HG03108 (cell line): Measurements from ENCODE around the gene STPG4.
"Not testable (repeated sequence)": the region's sequence is repeated elsewhere in the genome, so short reads cannot be mapped to it uniquely, and the experiment has no call there.

ENCODE experiments used
- ATAC-seq: cut with Tn5 transposase; IDR thresholded peaks from one replicate; pipeline ENCODE4 v1.9.1; 2021; ENCODE audit warnings: moderate library complexity; ENCODE audit not compliant: unreplicated experiment

STPG4 gene

GRCh38 chr2:47173986-47174732 is 19.1 kb upstream of the STPG4 start:
- no peak for ATAC-seq

- no peak for ATAC-seq
Measured at GRCh38 chr2:47172922-47173695, 18.0 kb upstream of the STPG4 start.

GRCh38 chr2:47172156-47172921 is 17.2 kb upstream of the STPG4 start:
- ATAC-seq: no peak

- ATAC-seq: no peak
Measured at GRCh38 chr2:47169784-47170183, 14.7 kb upstream of the STPG4 start.

- not testable (repeated sequence) for ATAC-seq
Measured at GRCh38 chr2:47168895-47169294, 13.8 kb upstream of the STPG4 start.

GRCh38 chr2:47167149-47167548 is 12.0 kb upstream of the STPG4 start:
- no peak for ATAC-seq

GRCh38 chr2:47165001-47165555 is 10.0 kb upstream of the STPG4 start:
- ATAC-seq: no peak

GRCh38 chr2:47162780-47163179 is 7.7 kb upstream of the STPG4 start:
- ATAC-seq: no peak

- ATAC-seq: no peak
Measured at GRCh38 chr2:47161475-47161874, 6.4 kb upstream of the STPG4 start.

- ATAC-seq: no peak
Measured at GRCh38 chr2:47160660-47161059, 5.6 kb upstream of the STPG4 start.

- ATAC-seq: no peak
Measured at GRCh38 chr2:47160211-47160610, 5.1 kb upstream of the STPG4 start.

- no peak for ATAC-seq
Measured at GRCh38 chr2:47159627-47160026, 4.5 kb upstream of the STPG4 start.

- ATAC-seq: no peak
Measured at GRCh38 chr2:47158576-47158975, 3.5 kb upstream of the STPG4 start.

- no peak for ATAC-seq
Measured at GRCh38 chr2:47152803-47153202, 2.3 kb downstream of the STPG4 start.

- no peak for ATAC-seq
Measured at GRCh38 chr2:47150175-47150574, 4.9 kb downstream of the STPG4 start.

GRCh38 chr2:47147021-47147420 is 8.1 kb downstream of the STPG4 start:
- no peak for ATAC-seq

GRCh38 chr2:47145466-47145865 is 9.6 kb downstream of the STPG4 start:
- ATAC-seq: no peak

GRCh38 chr2:47141520-47141919 is 13.6 kb downstream of the STPG4 start:
- ATAC-seq: no peak

GRCh38 chr2:47134386-47135090 is 20.6 kb downstream of the STPG4 start:
- no peak for ATAC-seq

- no peak for ATAC-seq
Measured at GRCh38 chr2:47133046-47133445, 22.1 kb downstream of the STPG4 start.
